Suprapubic skin (tissue), 3 donors: ENCODE data around the gene PDIA2.

Experiments used
- CTCF ChIP-seq, 2 donors: fragments of 200-600 bp in 1 of 2; fragments of 450-650 bp in 1 of 2; sonication (generic) in 1 of 2; IDR thresholded peaks; one replicate each; pipeline ENCODE4 v1.5.1; 2016 to 2019; ENCODE audit warnings: antibody characterized with exemption in 2 of 2, mild to moderate bottlenecking in 1 of 2, moderate library complexity in 1 of 2
- POLR2A ChIP-seq, 2 donors: fragments of 450-650 bp; IDR thresholded peaks; one replicate each; pipeline ENCODE4 v1.6.1; 2017; ENCODE audit warnings: antibody characterized with exemption in 2 of 2, mild to moderate bottlenecking in 2 of 2, moderate library complexity in 2 of 2

DNA sequence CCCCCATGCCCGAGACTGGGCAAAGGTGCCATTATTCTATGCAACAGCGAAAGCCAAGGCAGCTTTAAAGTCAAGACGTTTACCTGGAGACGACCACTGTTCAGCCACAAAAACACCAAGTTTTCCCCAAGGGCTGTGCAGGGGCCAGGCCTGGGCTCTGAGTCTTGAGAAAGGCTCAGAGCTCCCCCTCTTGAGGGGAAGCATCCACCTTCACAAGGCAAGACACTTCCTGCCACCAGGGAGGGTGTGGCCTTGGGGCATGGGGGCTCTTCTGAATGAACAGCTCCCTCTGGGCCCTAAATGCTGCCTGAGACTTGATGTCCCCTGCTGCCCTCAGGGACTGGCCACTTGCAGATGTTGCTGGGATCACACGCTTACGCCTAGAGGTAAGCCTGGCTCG, 26.5 kb downstream of the PDIA2 start:
- no peak for TF ChIP-seq CTCF (IDR thresholded peaks at IDR 0.05)
- no peak for TF ChIP-seq POLR2A (IDR thresholded peaks at IDR 0.05)
